HG02588 (cell line): Measurements from ENCODE around the gene FAM89B.
A peak's percentile ranks its signal among the peaks of the same experiment; 100 is the strongest.
"Not testable (repeated sequence)": the region's sequence is repeated elsewhere in the genome, so short reads cannot be mapped to it uniquely, and the experiment has no call there.

ENCODE experiments used
- ATAC-seq: cut with Tn5 transposase; IDR thresholded peaks from one replicate; pipeline ENCODE4 v1.9.1; 2021; ENCODE audit warnings: mild to moderate bottlenecking, moderate library complexity; ENCODE audit not compliant: unreplicated experiment

FAM89B gene

DNA sequence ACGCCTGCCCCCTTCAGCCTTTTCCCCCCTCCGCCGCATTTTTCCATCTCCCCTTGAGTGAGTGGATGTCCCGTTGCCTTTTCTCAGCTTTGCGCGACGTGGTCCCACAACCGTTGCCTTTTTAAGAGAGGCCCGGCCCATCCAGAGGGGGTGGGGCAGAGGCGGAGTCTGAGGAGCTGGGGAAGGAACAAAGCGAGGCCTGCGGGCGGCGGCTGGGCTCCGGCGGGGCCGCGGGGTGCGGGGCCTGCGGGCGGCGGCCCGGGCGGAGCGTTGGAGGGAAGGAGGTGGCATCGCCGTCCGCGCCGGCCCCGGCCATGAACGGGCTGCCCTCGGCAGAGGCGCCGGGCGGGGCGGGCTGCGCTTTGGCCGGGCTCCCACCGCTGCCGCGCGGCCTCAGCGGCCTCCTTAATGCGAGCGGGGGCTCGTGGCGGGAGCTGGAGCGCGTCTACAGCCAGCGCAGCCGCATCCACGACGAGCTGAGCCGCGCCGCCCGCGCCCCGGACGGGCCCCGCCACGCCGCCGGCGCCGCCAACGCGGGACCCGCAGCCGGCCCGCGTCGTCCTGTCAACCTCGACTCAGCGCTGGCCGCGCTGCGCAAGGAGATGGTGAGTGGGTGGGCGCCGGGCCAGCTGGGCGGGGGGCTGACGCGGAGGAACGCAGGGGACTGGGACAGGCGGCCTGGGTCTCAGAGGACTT, at the start of gene FAM89B:
Gene FAM89B, plus strand, starts transcription at position 183 of the 696 bp plus-strand sequence. Its CDS starts 132 bp downstream, at position 315.
- ATAC-seq: no peak

GRCh38 chr11:65522718-65523630, 49.4 kb upstream of the FAM89B start:
- ATAC-seq: not testable (repeated sequence)

DNA sequence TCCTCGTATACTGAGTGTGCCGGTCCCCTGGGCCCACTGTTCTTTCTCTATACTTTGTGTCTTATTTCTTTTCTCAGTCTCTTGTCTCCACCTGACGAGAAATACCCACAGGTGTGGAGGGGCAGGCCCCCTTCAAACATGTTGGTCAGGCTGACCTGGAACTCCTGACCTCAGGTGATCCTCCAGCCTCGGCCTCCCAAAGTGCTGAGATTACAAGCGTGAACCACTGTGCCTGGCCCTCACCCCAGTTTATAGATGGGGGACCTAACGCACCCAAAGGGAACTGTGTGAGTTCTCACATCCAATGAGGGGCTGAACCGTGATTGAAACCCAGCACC, 48.7 kb upstream of the FAM89B start:
- ATAC-seq: not testable (repeated sequence)

DNA sequence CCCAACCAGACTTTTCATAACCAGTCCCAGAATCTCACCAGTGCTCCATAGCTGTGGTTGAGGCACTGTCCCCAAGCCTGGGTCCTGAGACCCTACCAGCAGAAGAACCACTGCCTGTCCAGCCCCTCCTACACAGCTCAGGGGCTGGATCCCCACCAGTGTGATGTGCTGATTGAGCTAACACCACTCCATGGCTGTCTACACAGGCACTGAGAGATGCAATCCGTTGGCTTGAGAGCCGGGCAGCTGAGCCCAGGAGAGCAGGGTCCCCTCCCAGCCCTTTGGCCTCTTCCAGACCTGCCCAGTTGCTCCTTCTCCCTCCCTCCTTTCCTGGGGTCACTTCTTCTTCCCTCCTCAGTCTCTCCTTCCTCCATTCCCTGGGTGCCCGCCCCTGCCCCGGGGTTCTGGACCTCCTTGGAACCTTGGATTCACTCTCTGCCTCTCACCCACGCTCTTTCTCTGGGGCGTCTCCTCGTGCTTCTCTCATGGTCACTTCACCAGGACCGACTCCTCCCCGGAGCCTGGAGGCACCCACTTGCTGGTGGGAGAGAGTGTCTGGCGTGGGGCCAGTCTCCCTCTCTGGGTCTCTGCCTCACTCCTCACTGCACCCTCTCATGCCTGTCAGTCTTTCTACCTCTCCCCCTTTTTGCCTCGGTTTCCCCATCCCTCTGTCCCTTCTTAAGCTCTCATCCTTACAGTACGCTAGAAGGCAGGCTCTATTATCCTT, 48.2 kb upstream of the FAM89B start:
- no peak for ATAC-seq

- ATAC-seq: peak; percentile 54
These were observed 47.4 kb upstream of the FAM89B start, which contains the start of gene SCYL1 for GRCh38 chr11:65524741-65525545. TSS of gene SCYL1 (plus strand) at chr11:65525083. CDS start at chr11:65525154, 71 bp downstream.

- ATAC-seq: no peak
These were observed 46.5 kb upstream of the FAM89B start for GRCh38 chr11:65525546-65526480.

DNA sequence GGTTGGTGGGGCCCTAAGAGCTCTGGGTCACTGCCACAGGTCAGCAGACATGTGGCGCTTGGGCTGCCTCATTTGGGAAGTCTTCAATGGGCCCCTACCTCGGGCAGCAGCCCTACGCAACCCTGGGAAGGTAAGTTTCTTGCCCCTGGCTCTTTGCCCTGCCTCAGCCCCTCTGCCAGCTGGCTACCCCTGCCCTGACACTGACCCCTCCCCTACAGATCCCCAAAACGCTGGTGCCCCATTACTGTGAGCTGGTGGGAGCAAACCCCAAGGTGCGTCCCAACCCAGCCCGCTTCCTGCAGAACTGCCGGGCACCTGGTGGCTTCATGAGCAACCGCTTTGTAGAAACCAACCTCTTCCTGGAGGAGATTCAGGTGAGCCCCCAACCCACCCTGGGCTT, 45.6 kb upstream of the FAM89B start:
- no peak for ATAC-seq

DNA sequence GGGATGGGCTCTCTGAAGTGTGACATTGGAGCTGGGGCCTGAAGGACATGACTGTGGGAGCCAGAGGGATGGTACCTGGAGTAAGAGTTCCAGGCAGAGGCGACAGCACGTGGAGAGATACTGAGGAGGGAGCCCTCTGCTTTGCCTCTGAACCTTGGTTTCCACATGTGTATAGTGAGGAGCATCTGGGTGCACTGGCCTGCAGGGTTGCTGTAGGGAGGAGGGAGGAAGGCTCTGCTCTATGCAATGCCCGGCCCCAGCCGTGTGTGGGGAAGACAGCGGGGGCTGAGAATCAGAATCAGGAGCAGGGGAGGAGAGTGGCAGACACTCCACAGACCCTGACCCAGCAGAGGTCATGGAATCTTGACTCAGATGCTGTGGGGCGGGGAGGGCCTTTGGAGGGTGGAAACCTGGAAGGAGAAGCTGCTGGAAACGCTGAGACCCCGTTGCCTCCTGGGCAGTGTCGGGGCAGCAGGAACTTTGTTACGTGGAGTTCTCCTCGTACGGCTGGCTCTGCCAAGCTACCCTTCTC, 43.5 kb upstream of the FAM89B start:
- no peak for ATAC-seq

- no peak for ATAC-seq
These were observed 42.7 kb upstream of the FAM89B start for GRCh38 chr11:65529475-65530156.

DNA sequence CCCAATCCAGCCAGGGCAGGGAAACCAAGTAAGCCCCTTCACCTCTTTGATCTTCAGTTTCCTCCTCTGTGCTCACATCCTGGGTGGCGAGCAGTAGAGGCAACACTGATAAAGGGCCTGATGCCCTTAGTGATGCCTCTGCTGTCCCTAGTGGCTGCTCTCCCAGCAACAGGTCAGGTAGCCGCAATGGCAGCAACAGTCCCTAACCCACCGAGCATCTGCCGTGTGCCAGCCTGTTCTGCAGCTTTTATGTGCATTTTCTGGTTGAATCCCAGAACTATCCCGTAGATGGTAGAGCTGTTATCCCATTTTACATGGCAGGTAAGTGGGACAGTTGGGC, 42.2 kb upstream of the FAM89B start:
- ATAC-seq: no peak

GRCh38 chr11:65532388-65533064, 39.8 kb upstream of the FAM89B start:
- no peak for ATAC-seq

DNA sequence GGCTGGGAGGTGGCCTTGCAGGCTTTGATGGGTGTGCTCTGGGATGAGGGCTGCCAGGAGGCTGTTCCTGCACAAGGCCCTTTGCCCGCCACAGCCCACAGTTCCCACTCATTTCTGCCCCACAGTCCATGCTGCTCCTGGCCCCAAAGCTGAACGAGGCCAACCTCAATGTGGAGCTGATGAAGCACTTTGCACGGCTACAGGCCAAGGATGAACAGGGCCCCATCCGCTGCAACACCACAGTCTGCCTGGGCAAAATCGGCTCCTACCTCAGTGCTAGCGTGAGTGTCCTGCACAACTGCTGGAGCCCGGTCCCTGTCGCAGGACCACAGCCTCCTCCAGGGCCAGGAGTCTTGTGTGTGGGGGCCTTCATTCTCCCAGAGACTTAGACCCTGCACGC, 37.2 kb upstream of the FAM89B start:
- ATAC-seq: no peak

DNA sequence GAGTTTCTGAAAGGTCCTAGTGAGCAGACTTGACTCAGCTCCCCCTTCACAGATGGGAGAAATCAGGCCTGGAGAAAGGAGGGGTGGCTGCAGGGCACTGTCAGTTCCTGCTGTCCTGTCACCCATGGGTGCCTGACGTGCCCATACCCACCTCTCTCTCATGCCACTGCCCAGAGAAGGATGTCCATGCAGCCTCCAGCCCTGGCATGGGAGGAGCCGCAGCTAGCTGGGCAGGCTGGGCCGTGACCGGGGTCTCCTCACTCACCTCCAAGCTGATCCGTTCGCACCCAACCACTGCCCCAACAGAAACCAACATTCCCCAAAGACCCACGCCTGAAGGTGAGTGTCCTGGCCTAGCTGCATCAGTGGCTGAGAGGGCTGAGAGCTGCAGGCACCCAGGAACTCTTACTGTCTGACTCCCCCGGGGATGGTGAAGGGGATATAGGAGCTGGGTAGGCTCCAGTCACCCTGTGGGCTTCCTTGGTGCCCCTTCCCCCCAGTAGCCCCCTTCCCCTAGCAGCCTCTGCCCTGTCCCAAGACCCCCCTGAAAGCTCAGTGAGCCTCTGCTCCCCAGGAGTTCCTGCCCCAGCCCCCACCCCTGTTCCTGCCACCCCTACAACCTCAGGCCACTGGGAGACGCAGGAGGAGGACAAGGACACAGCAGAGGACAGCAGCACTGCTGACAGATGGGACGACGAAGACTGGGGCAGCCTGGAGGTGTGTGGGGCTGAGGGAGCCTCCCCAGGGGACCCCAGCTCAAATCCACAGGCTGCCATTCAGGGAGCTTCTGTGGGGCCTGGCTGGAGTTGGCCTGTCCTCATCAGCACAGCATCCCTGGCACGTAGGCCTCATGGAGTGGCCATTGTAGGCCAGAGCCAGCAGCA, 35.7 kb upstream of the FAM89B start:
- ATAC-seq: no peak

DNA sequence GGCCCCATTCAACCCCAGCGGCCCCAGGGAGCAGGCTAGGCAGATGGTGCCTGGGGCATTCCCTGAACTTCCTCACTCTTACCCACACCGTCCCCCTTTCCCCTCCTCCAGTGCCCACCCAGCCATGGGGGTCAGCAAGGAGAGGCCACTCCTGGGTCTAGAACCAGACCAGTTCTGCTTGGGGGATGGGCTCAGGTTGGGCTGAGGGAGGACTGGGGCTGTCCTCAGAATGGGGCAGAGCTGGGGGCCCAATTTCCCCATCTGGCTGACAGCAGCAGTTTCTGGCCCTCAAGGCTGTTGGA, 35.1 kb upstream of the FAM89B start:
- ATAC-seq: no peak

- no peak for ATAC-seq
These were observed 34.6 kb upstream of the FAM89B start for GRCh38 chr11:65537620-65538231.

DNA sequence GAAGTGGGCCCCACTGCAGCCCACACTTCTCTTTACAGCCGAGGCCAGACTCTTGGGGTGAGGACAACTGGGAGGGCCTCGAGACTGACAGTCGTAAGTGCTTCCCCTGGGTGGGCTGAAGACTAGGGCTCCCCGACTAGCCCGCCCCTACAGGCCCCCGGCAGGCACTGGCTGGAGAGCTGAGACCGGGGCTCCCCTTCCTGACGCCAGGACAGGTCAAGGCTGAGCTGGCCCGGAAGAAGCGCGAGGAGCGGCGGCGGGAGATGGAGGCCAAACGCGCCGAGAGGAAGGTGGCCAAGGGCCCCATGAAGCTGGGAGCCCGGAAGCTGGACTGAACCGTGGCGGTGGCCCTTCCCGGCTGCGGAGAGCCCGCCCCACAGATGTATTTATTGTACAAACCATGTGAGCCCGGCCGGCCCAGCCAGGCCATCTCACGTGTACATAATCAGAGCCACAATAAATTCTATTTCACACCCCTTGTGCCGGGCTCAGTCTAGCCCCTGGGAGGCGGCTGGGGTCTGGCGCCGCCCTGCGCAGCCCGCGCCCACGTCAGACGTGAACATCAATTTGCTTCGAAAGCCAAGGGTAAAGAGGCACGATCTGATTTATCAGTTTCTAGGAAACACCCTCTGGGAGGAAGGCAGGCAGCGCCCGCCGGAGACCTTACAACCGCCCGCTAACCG, 34.0 kb upstream of the FAM89B start:
- ATAC-seq: no peak
